GM18511 (cell line): ENCODE results near the gene CPTP.

Source experiments
- ATAC-seq: cut with Tn5 transposase; IDR thresholded peaks from one replicate; pipeline ENCODE4 v1.9.1; 2021; ENCODE audit warnings: mild to moderate bottlenecking, moderate library complexity; ENCODE audit not compliant: unreplicated experiment

Gene CPTP

GRCh38 chr1:1317420-1317819 is 7.2 kb upstream of the CPTP start:
- no peak for ATAC-seq

DNA sequence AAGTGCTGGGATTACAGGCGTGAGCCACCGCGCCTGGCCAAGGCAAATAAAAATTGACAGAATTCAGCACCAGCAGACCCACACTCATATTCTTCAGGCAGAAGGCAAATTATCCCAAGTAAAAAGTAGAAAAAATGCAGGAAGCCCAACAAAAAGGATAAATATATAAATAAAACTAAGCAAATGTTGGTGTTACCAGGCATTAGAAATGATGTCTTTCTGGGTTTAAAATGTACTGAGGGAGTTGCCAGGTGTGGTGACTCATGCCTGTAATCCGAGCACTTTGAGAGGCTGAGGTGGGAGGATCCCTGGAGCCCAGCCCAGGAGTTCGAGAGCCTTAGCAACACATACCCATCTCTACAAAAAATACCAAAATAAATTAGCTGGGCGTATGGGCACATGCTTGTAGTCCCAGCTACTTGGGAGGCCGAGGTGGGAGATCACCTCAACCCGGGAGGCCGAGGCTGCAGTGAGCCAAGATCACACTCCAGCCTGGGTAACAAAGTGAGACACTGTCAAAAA is 6.4 kb upstream of the CPTP start:
- ATAC-seq: no peak

GRCh38 chr1:1318777-1319645 is 5.6 kb upstream of the CPTP start:
- no peak for ATAC-seq

DNA sequence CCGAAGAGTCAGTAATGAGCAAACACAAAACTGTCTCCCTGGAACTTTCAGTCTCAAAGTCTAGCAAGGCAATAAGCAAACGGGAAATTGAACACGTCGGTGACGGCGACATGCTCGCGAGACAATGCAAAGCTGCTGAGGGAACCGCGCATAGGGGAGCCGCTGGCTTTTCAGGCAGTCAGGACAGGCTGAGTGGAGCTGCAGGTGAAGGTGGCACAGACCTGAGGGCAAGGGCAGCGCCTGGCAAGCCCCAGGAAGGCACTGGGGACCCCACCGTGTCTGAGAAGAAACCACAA is 5.0 kb upstream of the CPTP start:
- ATAC-seq: no peak

GRCh38 chr1:1320666-1321448 is 3.7 kb upstream of the CPTP start:
- no peak for ATAC-seq

- no peak for ATAC-seq
These were observed 3.1 kb upstream of the CPTP start for GRCh38 chr1:1321477-1321876.

GRCh38 chr1:1322418-1322817 is 2.2 kb upstream of the CPTP start:
- ATAC-seq: no peak

- ATAC-seq: no peak
These were observed 1.6 kb upstream of the CPTP start for GRCh38 chr1:1322952-1323351.

GRCh38 chr1:1324084-1324523 is 498 bp upstream of the CPTP start:
- peak; percentile 28 for ATAC-seq

GRCh38 chr1:1325288-1326074 is 879 bp downstream of the CPTP start:
- no peak for ATAC-seq

GRCh38 chr1:1326075-1326605 is 1.5 kb downstream of the CPTP start:
- ATAC-seq: no peak

DNA sequence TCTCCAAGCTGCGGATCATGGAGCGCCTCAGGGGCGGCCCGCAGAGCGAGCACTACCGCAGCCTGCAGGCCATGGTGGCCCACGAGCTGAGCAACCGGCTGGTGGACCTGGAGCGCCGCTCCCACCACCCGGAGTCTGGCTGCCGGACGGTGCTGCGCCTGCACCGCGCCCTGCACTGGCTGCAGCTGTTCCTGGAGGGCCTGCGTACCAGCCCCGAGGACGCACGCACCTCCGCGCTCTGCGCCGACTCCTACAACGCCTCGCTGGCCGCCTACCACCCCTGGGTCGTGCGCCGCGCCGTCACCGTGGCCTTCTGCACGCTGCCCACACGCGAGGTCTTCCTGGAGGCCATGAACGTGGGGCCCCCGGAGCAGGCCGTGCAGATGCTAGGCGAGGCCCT is 2.7 kb downstream of the CPTP start:
- ATAC-seq: no peak

GRCh38 chr1:1328254-1328653 is 3.7 kb downstream of the CPTP start:
- no peak for ATAC-seq

GRCh38 chr1:1329304-1330210 is 5.0 kb downstream of the CPTP start:
- ATAC-seq: no peak

DNA sequence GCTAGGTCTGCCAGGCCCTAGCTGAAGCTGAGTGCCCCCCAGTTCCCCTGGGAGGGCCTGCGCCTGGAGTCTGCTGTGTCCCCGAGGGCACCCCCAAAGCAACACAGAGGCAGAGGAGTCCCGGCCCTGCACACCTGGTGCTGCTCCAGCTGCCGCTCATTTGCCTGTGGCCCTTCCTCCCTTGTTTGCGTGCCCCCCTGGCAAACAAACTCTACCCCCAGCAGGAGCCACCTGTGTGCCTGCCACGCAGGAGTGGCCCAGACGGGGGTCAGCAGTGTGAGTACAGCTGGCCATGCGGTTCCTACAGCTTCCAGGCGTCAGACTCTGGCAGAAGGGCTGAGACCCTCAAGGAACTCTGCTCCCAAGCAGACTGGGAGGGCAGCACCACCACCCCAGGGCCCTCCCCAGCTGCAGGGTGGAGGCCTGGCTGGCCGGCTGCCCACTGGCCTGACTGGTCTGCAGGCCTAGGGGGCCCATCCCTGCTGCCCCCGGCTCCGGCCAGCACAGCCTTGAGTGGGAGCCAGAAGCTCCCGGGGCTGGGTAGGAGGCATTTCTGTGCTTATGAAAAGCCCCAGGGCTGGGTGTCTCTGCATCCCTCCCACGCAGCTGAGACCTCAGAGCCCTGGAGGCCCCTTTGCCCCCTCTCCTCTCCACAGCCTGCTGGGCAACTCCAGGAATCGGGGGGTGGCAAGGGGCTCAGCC is 5.9 kb downstream of the CPTP start:
- ATAC-seq: no peak

DNA sequence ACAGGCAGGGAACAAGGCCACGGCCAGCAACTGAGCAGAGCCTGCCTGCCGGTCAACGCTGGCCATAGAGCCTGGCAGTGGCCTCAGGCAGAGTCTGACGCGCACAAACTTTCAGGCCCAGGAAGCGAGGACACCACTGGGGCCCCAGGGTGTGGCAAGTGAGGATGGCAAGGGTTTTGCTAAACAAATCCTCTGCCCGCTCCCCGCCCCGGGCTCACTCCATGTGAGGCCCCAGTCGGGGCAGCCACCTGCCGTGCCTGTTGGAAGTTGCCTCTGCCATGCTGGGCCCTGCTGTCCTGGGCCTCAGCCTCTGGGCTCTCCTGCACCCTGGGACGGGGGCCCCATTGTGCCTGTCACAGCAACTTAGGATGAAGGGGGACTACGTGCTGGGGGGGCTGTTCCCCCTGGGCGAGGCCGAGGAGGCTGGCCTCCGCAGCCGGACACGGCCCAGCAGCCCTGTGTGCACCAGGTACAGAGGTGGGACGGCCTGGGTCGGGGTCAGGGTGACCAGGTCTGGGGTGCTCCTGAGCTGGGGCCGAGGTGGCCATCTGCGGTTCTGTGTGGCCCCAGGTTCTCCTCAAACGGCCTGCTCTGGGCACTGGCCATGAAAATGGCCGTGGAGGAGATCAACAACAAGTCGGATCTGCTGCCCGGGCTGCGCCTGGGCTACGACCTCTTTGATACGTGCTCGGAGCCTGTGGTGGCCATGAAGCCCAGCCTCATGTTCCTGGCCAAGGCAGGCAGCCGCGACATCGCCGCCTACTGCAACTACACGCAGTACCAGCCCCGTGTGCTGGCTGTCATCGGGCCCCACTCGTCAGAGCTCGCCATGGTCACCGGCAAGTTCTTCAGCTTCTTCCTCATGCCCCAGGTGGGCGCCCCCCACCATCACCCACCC is 6.7 kb downstream of the CPTP start, which contains the start of gene TAS1R3:
Gene TAS1R3 (plus strand): TSS at position 213 of the 898 bp plus-strand sequence. CDS start 66 bp downstream, at position 279.
- ATAC-seq: no peak

- ATAC-seq: no peak
These were observed 7.6 kb downstream of the CPTP start for GRCh38 chr1:1332031-1332755.
